HG02970 (cell line): ENCODE data around the gene CAMTA1.

Experiments
- ATAC-seq: cut with Tn5 transposase; IDR thresholded peaks from one replicate; pipeline ENCODE4 v1.9.1; 2021; ENCODE audit warnings: mild to moderate bottlenecking, moderate library complexity, moderate number of reproducible peaks; ENCODE audit not compliant: unreplicated experiment, low FRiP score

The CAMTA1 gene

DNA sequence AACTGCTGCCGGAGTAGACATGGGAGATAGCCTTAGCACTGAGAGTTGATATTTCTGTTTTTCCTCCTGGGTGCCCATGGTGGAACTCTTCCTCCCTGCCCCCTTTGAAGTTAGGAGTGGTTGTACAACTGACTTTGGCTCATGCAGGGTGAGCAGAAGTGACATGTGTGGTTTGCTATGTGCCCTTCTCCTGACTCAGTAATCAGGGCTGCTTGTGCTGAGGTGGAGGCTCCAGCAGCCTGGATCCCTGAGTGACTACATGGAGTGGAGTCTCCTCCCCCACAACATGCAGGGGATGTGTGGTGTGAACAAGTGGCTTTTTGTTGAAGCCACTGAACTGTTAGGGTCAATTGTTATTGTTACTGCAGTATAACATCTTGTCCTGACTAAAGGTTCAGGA lies 261.6 kb downstream of the CAMTA1 start:
- ATAC-seq: no peak

DNA sequence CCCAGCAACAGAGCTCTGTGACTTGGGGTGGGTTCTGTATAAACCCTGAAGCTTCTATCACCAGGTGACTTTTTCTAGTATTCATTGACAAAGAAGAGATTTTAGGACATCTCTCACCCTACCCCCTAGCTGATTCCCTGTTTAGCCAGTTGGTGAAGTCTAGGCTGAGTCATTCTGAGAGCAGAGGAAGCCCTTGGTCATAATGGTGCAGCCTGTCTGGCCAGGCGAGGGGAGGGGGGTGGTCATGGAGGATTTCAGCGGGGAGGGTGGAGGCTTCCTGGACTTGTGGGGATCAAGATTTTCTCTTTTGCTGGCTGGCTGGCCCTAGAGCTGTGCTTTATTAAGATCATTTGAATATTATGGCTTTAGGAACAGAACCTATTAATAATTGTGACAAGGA lies 262.6 kb downstream of the CAMTA1 start:
- ATAC-seq: no peak

DNA sequence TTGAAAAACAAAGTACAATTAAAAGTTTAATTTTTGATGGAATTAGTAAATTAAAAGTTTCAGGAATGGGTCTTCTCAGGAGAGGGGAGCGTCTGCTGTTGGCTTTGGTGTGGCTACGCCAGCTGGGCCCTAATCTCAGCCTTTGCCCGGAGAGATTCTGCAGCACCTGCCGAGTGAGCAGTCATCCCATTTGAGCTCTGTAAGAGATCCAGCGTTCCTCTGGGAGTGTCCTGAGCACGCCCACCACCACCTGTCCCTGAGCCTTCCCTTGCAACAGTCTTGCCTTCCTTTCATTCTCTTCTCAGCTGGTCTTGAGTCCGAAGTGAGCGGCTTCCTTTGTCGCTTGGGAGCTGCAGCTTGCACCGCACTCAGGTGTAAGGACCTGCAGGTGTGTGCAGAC lies 263.1 kb downstream of the CAMTA1 start:
- no peak for ATAC-seq

DNA sequence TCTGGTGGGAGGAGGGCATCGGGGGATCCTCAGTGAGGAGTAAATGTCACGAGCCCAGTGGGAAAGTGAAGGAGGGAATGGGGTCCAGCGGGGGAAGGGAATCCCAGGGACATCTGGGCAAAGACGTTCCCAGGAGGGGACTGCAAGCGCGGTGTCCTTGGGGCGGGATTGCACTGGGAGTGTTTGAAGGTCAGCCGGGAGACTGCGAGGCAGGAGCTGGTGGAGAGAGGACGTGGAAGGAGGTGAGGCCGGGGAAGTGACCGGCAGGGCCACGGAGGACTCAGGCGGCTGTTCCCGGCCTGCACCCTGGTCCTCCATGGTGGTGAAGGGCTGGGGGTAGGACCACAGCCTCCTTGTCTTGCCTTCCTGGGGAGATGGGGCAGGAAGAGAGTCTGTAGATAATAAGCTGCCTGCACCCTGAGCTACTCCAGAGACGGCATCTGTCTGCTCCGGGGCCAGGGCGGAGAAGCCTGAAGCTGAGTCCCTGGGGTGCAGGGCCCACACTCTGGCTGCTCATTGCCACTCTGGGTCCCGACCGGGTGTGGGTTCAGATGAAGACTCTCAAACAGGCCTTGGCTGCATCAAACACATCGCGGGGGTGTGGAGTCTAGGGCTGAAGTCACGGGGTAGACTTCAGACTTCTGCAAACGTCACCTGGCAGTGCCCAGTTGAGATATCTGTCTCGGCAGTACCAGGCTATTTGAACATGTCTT lies 264.8 kb downstream of the CAMTA1 start:
- no peak for ATAC-seq

DNA sequence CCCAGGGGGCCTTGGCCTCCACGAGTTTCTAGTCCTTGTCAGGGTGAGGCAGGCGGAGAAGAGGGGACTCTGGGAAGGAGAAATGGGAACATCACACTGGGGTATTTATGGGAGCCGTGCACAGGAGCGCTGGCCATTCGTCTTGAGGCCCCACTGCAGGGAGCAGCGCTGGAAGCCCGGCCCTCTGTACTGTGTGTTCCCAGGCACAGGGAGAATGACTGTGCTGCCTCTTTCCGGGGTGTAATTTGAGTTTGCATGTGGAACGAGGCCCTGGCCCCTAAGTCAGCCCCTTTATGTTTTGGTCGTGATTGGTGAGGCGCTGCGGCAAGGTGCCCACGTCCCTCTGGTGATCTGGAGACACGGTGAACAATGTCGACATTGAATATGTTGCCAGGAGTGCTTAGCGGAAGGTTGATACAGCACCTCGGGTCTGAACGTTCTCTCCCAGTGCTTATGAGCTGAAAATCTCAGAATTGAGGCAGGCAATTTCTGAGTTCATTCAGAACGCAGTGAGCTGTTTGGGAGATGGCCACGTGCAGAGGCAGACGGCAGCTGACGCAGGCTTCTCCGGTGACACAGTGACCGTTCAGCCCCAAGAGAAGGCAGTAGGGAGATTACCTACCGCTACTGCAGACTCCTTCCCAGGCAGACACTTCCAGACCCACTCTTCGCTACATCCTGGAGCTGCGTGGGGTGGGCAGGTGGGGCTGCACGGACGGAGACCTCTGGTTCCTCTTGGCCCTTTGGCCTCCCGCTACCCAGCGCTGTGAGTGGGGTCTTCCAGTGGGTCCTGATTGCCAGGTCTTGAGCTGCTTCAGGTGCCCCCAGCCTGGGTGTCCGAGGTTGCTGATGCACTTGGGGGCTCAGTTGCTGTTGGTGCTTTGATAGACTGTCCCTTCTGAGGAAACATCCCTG lies 265.8 kb downstream of the CAMTA1 start:
- no peak for ATAC-seq

DNA sequence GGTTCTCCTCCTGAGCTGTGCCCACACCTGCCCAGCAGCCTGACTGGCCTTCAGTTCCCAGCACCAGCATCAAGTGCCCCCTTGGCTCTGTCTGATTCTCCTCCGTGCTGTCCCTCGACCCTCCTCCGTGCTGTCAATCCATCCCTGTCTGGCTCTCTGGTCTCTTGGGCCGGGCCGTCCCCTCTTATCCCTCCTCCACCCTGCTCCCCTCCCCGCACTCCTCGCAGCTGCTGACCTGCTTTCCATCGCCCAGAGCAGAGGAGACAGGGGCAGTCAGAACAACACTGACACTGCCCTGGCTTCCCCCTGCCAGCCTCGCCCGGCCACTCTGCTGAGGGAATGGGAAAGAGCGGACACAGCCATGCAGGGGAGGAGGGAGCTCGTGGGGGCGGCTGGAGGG lies 267.4 kb downstream of the CAMTA1 start:
- no peak for ATAC-seq

DNA sequence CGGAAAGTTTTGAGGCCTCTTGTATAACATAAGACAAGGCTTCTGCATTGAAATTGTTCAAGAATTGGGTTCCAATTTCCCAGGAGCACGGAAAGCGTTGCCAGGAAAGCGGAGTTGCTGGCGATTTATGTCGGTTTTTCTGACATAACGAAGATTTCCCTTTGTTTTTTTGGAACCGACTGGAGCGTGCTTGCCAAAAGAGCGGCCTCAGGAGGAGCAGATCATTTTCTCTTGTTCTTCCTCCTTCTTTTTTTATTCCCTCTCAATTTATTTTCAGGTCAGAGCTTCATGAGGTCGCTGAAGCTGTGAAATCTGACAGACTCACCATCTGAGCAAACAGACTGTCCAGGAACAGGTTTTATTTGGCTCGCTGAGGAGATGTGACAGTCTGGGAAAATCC lies 275.5 kb downstream of the CAMTA1 start:
- ATAC-seq: no peak

- ATAC-seq: no peak
These were observed 277.2 kb downstream of the CAMTA1 start for GRCh38 chr1:7062346-7063061.

DNA sequence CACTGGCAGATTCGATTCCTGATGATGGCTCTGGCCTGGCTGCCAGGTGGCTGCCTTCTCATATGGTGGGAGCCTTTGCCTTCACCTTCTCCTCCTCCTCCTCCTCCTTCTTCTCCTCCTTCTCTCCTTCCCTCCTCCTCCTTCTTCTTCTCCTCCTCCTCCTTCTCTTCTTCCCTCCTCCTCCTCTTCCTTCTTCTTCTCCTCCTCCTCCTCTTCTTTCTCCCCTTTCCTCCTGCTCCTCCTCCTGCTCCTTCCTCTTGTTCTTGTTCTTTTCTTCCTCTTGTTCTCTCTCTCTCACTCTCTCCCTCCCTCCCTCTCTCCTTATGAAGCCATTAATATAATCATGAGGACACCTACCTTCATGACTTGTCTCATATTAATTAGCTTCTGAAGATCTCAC lies 278.7 kb downstream of the CAMTA1 start:
- no peak for ATAC-seq

DNA sequence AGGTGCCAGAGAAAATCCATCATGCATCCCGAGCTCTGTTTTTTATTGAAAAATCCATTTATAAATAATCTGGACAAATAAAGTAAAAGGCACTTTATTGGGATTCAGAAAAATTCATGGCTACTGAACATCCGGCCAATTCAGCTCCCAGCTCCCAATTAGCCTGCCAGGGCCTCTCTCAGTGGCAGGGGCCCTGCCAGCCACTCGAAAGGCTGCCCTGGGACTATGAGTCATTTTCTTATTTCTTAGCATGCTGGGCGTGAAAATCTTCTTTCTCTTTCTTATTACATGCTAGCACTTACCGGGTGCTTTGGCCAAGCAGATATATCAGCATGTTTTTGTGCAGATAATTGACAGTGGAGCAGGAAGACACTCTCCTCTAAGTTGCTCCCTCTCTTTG lies 283.3 kb downstream of the CAMTA1 start:
- ATAC-seq: no peak

- ATAC-seq: no peak
These were observed 284.7 kb downstream of the CAMTA1 start for GRCh38 chr1:7069931-7070330.

- no peak for ATAC-seq
These were observed 285.3 kb downstream of the CAMTA1 start for GRCh38 chr1:7070389-7071029.

DNA sequence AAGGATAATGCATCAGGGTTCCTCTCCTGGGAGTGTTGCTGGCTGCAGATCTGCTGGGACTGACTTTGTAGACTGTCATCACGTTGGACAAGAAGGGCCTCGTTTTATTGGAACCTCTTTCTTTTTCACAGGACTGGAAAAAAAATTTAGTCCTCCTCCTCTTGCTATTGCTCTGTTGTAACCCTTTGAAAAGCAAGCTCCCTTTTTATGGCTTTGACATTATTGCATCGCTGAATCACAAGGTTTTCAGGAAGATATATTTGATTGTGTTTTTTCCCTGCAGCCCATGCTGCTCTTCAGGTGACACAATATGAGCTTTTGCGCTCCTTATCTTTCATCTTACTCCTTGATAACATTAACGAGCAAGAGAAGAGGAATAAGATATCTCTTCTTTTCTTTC lies 290.9 kb downstream of the CAMTA1 start:
- ATAC-seq: no peak

DNA sequence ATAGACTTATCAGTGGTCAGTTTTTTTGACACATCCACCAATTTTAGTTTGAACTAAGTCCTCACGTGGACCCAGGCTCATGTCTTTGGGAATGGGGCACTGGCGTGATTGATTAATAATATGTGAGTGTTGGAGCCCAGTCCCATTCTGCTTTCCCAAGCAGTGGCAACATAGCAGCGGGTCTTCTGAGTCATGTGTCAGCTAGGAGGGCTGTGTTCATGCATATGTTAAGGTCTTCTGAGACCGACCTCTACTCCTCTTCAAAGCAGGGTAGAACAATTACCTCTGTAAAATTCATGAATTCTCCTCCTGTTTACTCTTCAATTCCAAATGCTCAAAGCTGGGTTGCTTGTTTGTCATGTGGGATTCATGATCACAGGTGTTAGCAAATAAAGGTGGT lies 291.3 kb downstream of the CAMTA1 start:
- no peak for ATAC-seq

- ATAC-seq: no peak
These were observed 291.9 kb downstream of the CAMTA1 start for GRCh38 chr1:7077136-7077535.

GRCh38 chr1:7077970-7078369 lies 292.7 kb downstream of the CAMTA1 start:
- ATAC-seq: no peak

- no peak for ATAC-seq
These were observed 294.4 kb downstream of the CAMTA1 start for GRCh38 chr1:7079637-7080036.

- no peak for ATAC-seq
These were observed 299.1 kb downstream of the CAMTA1 start for GRCh38 chr1:7084232-7084894.

GRCh38 chr1:7085521-7085920 lies 300.3 kb downstream of the CAMTA1 start:
- no peak for ATAC-seq

GRCh38 chr1:7086106-7086505 lies 300.9 kb downstream of the CAMTA1 start:
- no peak for ATAC-seq
